Measurements from ENCODE around the gene MRI1.

The MRI1 gene

DNA sequence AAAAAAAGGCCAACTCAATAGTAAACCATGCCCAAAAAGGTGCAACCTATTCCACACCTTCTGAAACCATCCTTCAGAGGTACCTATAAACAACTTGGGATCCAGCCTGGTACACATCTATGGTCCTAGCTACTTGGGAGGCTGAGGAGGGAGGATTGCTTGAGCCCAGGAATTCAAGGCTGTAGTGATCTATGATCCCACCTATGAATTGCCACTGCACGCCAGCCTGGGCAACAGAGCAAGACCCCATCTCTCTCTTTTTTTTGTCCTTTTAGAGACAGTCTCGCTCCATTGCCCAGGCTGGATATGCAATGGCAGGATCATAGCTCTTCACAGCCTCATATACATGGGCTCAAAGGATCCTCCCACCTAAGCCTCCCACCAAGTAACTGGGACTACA lies 57.0 kb downstream of the MRI1 start:
- no peak overlapping the region for H3K4me3 ChIP-seq (ENCODE audit: low read depth, low read length)

DNA sequence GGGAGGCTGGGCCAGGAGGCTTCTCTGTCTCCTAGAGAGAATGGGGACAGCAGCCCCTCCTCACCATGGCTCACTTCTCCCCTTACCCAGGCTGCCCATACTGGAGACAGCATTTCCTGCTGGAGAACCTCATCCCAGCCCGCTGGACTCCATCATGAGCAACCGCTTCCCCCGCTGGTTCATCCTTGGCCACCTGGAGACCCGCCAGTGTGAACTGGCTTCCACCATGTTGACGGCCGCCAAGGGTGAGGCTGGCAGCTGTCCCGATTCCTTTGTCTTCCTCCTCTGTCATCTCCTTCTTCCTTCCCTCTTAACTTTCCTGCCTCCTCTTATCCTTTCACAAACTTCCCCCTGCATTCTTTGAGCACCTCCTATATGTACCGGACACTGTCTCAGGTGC lies 58.9 kb downstream of the MRI1 start:
- H3K4me3 ChIP-seq (ENCODE audit: low read depth, low read length), result no peak overlapping the region
